Parathyroid adenoma (tissue), 2 donors: ENCODE results near the gene DNAI7.

ENCODE experiments used
- H2AFZ ChIP-seq: fragments of 300-600 bp; sonication (generic); one replicate; pipeline ENCODE4 v1.7.0; 2017; ENCODE audit warnings: antibody characterized with exemption, mild to moderate bottlenecking
- H3K27ac ChIP-seq: fragments of 300-600 bp; sonication (generic); one replicate; pipeline ENCODE4 v1.7.0; 2017
- H3K27me3 ChIP-seq: fragments of 300-600 bp; sonication (generic); one replicate; pipeline ENCODE4 v1.7.0; 2017; ENCODE audit warnings: low read length; ENCODE audit not compliant: control insufficient read depth, insufficient read depth
- H3K36me3 ChIP-seq: fragments of 300-600 bp; sonication (generic); one replicate; pipeline ENCODE4 v1.7.0; 2017; ENCODE audit warnings: low read length; ENCODE audit not compliant: control insufficient read depth, insufficient read depth
- H3K4me1 ChIP-seq: fragments of 300-600 bp; sonication (generic); one replicate; pipeline ENCODE4 v1.7.0; 2017; ENCODE audit warnings: control low read depth
- H3K4me2 ChIP-seq: fragments of 300-600 bp; sonication (generic); one replicate; pipeline ENCODE4 v1.7.0; 2017; ENCODE audit warnings: low read length
- H3K4me3 ChIP-seq: fragments of 300-600 bp; sonication (generic); one replicate; pipeline ENCODE4 v1.7.0; 2017; ENCODE audit warnings: low read depth, low read length
- H3K79me2 ChIP-seq: fragments of 300-600 bp; sonication (generic); one replicate; pipeline ENCODE4 v1.7.0; 2017; ENCODE audit warnings: control low read depth
- H3K9ac ChIP-seq: fragments of 300-600 bp; sonication (generic); one replicate; pipeline ENCODE4 v1.7.0; 2017; ENCODE audit warnings: mild to moderate bottlenecking
- H3K9me3 ChIP-seq: fragments of 300-600 bp; sonication (generic); one replicate; pipeline ENCODE4 v1.7.0; 2017; ENCODE audit warnings: low read length; ENCODE audit not compliant: control insufficient read depth
- TF ChIP-seq, protein P1 (sequence below): fragments of 300-600 bp; sonication (generic); IDR thresholded peaks from one replicate; pipeline ENCODE4 v1.7.0; 2017; ENCODE audit warnings: antibody characterized with exemption, mild to moderate bottlenecking
- donor health status: primary hyperparathyroidism.

The DNAI7 gene

GRCh38 chr12:25101092-25101445 lies 93.9 kb downstream of the DNAI7 start:
- Histone ChIP-seq H3K27me3 (no peaks in the 10 kb centered on the region), H3K27ac (no peak overlapping the region), H3K9ac (no peak overlapping the region), H3K79me2 (no peaks in the 10 kb centered on the region), H3K36me3 (no peaks in the 10 kb centered on the region), H3K4me3 (no peak overlapping the region), H2AFZ (no peak overlapping the region), H3K4me1 (no peaks in the 10 kb centered on the region), H3K4me2 (no peak overlapping the region), H3K9me3 (no peaks in the 10 kb centered on the region)
- TF ChIP-seq, protein P1, sequence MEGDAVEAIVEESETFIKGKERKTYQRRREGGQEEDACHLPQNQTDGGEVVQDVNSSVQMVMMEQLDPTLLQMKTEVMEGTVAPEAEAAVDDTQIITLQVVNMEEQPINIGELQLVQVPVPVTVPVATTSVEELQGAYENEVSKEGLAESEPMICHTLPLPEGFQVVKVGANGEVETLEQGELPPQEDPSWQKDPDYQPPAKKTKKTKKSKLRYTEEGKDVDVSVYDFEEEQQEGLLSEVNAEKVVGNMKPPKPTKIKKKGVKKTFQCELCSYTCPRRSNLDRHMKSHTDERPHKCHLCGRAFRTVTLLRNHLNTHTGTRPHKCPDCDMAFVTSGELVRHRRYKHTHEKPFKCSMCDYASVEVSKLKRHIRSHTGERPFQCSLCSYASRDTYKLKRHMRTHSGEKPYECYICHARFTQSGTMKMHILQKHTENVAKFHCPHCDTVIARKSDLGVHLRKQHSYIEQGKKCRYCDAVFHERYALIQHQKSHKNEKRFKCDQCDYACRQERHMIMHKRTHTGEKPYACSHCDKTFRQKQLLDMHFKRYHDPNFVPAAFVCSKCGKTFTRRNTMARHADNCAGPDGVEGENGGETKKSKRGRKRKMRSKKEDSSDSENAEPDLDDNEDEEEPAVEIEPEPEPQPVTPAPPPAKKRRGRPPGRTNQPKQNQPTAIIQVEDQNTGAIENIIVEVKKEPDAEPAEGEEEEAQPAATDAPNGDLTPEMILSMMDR: no peak

GRCh38 chr12:25100194-25101091 lies 94.5 kb downstream of the DNAI7 start:
- Histone ChIP-seq H3K36me3 (no peaks in the 10 kb centered on the region), H3K9ac (no peak overlapping the region), H3K4me3 (no peak overlapping the region), H3K79me2 (no peaks in the 10 kb centered on the region), H3K27me3 (no peaks in the 10 kb centered on the region), H3K27ac (no peak overlapping the region), H3K4me2 (no peak overlapping the region), H3K4me1 (no peaks in the 10 kb centered on the region), H2AFZ (no peak overlapping the region), H3K9me3 (no peaks in the 10 kb centered on the region)
- TF ChIP-seq, protein P1: no peak

- H3K9me3 ChIP-seq: no peaks in the 10 kb centered on the region
- H3K79me2 ChIP-seq: no peaks in the 10 kb centered on the region
- H2AFZ ChIP-seq: no peak overlapping the region
- no peak overlapping the region for H3K9ac ChIP-seq
- H3K4me2 ChIP-seq: no peak overlapping the region
- no peaks in the 10 kb centered on the region for H3K27me3 ChIP-seq
- H3K27ac ChIP-seq: no peak overlapping the region
- H3K36me3 ChIP-seq: no peaks in the 10 kb centered on the region
- H3K4me1 ChIP-seq: no peaks in the 10 kb centered on the region
- TF ChIP-seq, protein P1: no peak
- no peak overlapping the region for H3K4me3 ChIP-seq
Measured at GRCh38 chr12:25099010-25099409, 96.0 kb downstream of the DNAI7 start.

DNA sequence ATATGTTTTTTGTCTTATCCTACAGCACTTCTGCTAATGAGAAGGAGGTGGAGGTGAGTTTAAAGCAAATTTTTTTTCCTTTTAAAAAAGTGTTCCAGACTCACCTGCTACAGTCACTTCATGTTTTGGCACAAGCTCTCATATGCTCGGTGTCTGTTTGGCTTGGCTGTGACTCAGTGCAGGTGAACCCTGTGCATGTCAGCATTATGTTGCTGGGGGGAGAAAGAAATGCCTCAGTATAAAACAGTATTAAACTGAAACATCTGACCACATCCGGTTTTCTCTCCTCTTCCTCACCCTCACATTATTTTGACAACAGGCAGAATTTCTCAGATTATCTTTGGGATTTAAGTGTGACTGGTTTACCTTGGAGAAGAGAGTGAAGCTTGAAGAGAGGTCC lies 105.2 kb downstream of the DNAI7 start:
- Histone ChIP-seq H3K36me3 (no peaks in the 10 kb centered on the region), H3K4me3 (no peak overlapping the region), H3K79me2 (no peaks in the 10 kb centered on the region), H3K4me1 (no peaks in the 10 kb centered on the region), H3K27ac (no peak overlapping the region), H3K27me3 (no peaks in the 10 kb centered on the region), H3K9ac (no peak overlapping the region), H3K4me2 (no peak overlapping the region), H3K9me3 (no peaks in the 10 kb centered on the region), H2AFZ (no peak overlapping the region)
- TF ChIP-seq, protein P1: no peak

GRCh38 chr12:25087596-25087995 lies 107.4 kb downstream of the DNAI7 start:
- Histone ChIP-seq H3K9me3 (no peaks in the 10 kb centered on the region), H3K27me3 (no peaks in the 10 kb centered on the region), H3K4me3 (no peak overlapping the region), H3K4me1 (no peaks in the 10 kb centered on the region), H2AFZ (no peak overlapping the region), H3K9ac (no peak overlapping the region), H3K4me2 (no peak overlapping the region), H3K79me2 (no peaks in the 10 kb centered on the region), H3K36me3 (no peaks in the 10 kb centered on the region), H3K27ac (no peak overlapping the region)
- TF ChIP-seq, protein P1: no peak
